ENCODE measurements around the gene ACSF2. TPM values are rescaled to one million over a fixed set of nuclear protein-coding genes. Genes with fewer than 3 reads are reported as not detected.

Gene ACSF2
- total and polyA plus RNA-seq, 2 experiments from 2014 or later = 43.1 to 47.9 TPM

DNA sequence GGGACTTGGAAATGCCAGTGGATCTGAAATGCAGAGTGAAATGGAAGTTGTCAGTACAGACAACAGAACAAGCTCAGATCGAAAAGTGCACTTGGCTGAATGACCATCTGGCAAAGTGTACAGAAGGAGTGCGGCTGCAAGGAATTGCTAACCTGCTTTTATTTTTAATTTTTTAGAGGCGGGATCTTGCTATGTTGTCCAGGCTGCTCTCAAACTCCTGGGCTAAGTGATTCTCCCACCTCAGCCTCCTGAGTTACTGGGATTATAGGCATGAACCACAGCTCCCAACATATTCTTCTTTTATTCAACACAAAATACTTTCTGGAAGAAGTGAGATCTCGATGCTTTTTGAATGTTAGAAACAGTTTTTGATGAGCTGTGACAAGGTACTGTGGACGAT is 32.3 kb upstream of the ACSF2 start:
- Histone ChIP-seq H3K27ac (no peak overlapping the region), H4K20me1 (ENCODE audit: insufficient read depth, poor library complexity, severe bottlenecking) (peaks cover 24% of the 10 kb centered on the region), H3K4me1 (ENCODE audit: insufficient read depth) (peaks cover 12% of the 10 kb centered on the region), H3K9me2 (replicated peaks; ENCODE audit: insufficient read depth) (no peaks in the 10 kb centered on the region), H3K4me2 (no peak overlapping the region), H2AFZ (no peak overlapping the region), H3K36me3 (replicated peaks; ENCODE audit: insufficient read depth, low read depth) (no peaks in the 10 kb centered on the region), H3K27me3 (no peaks in the 10 kb centered on the region), H3K4me3 (no peak overlapping the region), H3K79me2 (peaks cover 46% of the 10 kb centered on the region), H3K9me3 (ENCODE audit: low read depth) (no peaks in the 10 kb centered on the region)
- TF ChIP-seq EZH2phosphoT487 (IDR thresholded peaks at IDR 0.05; ENCODE audit: low read depth, severe bottlenecking, unreplicated experiment) = no peak
- TF ChIP-seq, protein P1, sequence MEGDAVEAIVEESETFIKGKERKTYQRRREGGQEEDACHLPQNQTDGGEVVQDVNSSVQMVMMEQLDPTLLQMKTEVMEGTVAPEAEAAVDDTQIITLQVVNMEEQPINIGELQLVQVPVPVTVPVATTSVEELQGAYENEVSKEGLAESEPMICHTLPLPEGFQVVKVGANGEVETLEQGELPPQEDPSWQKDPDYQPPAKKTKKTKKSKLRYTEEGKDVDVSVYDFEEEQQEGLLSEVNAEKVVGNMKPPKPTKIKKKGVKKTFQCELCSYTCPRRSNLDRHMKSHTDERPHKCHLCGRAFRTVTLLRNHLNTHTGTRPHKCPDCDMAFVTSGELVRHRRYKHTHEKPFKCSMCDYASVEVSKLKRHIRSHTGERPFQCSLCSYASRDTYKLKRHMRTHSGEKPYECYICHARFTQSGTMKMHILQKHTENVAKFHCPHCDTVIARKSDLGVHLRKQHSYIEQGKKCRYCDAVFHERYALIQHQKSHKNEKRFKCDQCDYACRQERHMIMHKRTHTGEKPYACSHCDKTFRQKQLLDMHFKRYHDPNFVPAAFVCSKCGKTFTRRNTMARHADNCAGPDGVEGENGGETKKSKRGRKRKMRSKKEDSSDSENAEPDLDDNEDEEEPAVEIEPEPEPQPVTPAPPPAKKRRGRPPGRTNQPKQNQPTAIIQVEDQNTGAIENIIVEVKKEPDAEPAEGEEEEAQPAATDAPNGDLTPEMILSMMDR (IDR thresholded peaks at IDR 0.05; ENCODE audit: poor library complexity) = no peak
- no peak for TF ChIP-seq EZH2 (IDR thresholded peaks at IDR 0.05; ENCODE audit: borderline replicate concordance)
- DNase-seq (ENCODE audit: low spot score) = no peak
- 96% methylated on average over 5 of the region's 5 CpGs for WGBS (ENCODE audit: low lambda C conversion rate, missing lambda C conversion rate)

DNA sequence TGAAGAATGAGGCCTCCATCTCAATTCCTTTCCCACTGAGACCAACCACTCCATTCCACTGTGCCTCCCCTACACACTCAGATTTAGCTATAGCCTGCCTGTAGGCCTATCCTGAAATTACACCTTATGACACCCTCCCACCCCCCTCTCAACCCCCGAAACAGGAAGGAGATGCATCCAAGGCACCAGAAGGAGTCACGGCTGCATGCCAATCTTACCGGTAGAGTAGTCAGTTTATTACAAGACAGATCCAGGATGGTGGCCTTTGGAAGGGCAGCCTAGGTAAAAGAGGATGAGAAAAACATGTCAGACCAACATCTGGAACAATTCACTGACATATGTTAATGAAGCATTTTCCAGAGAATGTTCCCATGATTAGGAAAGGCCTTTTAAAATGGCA is 31.3 kb upstream of the ACSF2 start:
- Histone ChIP-seq H2AFZ (no peak overlapping the region), H3K27me3 (no peaks in the 10 kb centered on the region), H3K9me3 (ENCODE audit: low read depth) (no peaks in the 10 kb centered on the region), H3K4me1 (ENCODE audit: insufficient read depth) (peaks cover 12% of the 10 kb centered on the region), H4K20me1 (ENCODE audit: insufficient read depth, poor library complexity, severe bottlenecking) (peaks cover 20% of the 10 kb centered on the region), H3K4me2 (peak overlapping the region; percentile 87), H3K36me3 (replicated peaks; ENCODE audit: insufficient read depth, low read depth) (no peaks in the 10 kb centered on the region), H3K9me2 (replicated peaks; ENCODE audit: insufficient read depth) (no peaks in the 10 kb centered on the region), H3K79me2 (peaks cover 44% of the 10 kb centered on the region), H3K27ac (no peak overlapping the region), H3K4me3 (no peak overlapping the region)
- 57% methylated on average over 3 of the region's 3 CpGs for WGBS (ENCODE audit: low lambda C conversion rate, missing lambda C conversion rate)
- TF ChIP-seq EZH2 (IDR thresholded peaks at IDR 0.05; ENCODE audit: borderline replicate concordance) = no peak
- TF ChIP-seq, protein P1 (IDR thresholded peaks at IDR 0.05; ENCODE audit: poor library complexity) = no peak
- TF ChIP-seq EZH2phosphoT487 (IDR thresholded peaks at IDR 0.05; ENCODE audit: low read depth, severe bottlenecking, unreplicated experiment) = no peak
- DNase-seq (ENCODE audit: low spot score) = no peak

DNA sequence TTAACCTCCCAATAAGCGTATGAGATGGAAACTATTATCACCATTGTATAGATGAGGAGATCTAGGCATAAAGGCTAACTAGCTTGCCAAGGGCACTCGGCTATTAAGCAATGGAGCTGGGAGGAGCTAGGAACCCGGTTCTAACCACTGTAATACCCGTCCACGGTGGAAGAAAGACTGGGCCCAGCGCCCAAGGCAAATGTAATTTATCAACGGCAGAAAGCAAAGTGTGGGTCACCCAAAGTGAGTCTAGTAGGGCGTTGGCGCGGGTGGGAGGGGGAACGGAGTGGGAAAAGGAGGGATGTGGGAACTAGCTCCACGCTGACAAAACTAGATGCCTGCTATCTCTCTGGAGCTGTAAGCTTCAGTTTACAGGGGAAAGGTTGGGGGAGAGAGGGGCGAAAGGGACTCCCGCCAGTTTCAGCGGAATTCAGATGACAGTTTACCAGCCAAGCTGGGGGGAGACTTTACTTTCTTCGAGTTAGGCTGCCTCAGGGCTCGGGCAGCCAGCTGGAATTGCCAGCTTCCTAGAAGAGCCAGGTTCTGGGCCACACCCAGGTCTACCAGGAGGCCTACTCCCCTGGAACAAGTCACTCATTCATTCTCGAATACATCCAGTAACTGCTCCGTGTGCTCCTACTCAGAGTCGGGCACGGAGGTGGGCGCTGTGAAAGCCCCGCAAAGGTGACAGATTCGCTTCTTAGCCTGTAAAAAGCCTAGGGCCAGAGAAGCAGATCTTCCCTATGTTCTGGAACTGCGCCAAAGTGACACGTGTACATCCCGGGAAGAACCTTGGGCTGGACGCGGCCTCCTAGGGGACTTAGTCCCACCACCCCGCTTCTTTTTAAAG is 29.5 kb upstream of the ACSF2 start:
- DNase-seq (ENCODE audit: low spot score) = peak; percentile 67
- peak overlapping the region; percentile 40 for H2AFZ ChIP-seq
- TF ChIP-seq, protein P1 (IDR thresholded peaks at IDR 0.05; ENCODE audit: poor library complexity) = no peak
- TF ChIP-seq EZH2phosphoT487 (IDR thresholded peaks at IDR 0.05; ENCODE audit: low read depth, severe bottlenecking, unreplicated experiment) (no peak), EZH2 (IDR thresholded peaks at IDR 0.05; ENCODE audit: borderline replicate concordance) (no peak)
- H3K27me3 ChIP-seq = no peaks in the 10 kb centered on the region
- H3K36me3 ChIP-seq (replicated peaks; ENCODE audit: insufficient read depth, low read depth) = no peaks in the 10 kb centered on the region
- 5% methylated on average over 30 of the region's 30 CpGs for WGBS (ENCODE audit: low lambda C conversion rate, missing lambda C conversion rate)
- peak overlapping the region; percentile 94 for H3K4me3 ChIP-seq
- peaks cover 20% of the 10 kb centered on the region for H4K20me1 ChIP-seq (ENCODE audit: insufficient read depth, poor library complexity, severe bottlenecking)
- H3K9me3 ChIP-seq (ENCODE audit: low read depth) = no peaks in the 10 kb centered on the region
- H3K79me2 ChIP-seq = peaks cover 41% of the 10 kb centered on the region
- H3K9me2 ChIP-seq (replicated peaks; ENCODE audit: insufficient read depth) = no peaks in the 10 kb centered on the region
- peaks cover 12% of the 10 kb centered on the region for H3K4me1 ChIP-seq (ENCODE audit: insufficient read depth)
- H3K27ac ChIP-seq = peak overlapping the region; percentile 93
- peak overlapping the region; percentile 87 for H3K4me2 ChIP-seq
